KMS-11 (cell line): Measurements from ENCODE around the gene ENTR1.

Experiments
- H2AFZ ChIP-seq: fragments of 200-600 bp; sonication (generic); 2 replicates; pipeline ENCODE4 v1.6.1; 2016; ENCODE audit warnings: antibody characterized with exemption, mixed run types, low read depth
- H3K27ac ChIP-seq: fragments of 200-600 bp; sonication (generic); 2 replicates; pipeline ENCODE4 v1.6.1; 2016; ENCODE audit warnings: mild to moderate bottlenecking, mixed run types
- H3K27me3 ChIP-seq: fragments of 200-600 bp; sonication (generic); 2 replicates; pipeline ENCODE4 v1.6.1; 2017; ENCODE audit warnings: mild to moderate bottlenecking, low read depth, mixed run types, moderate library complexity; ENCODE audit not compliant: insufficient read depth
- H3K36me3 ChIP-seq: fragments of 200-600 bp; sonication (generic); 2 replicates; pipeline ENCODE4 v1.6.1; 2017; ENCODE audit warnings: mild to moderate bottlenecking, mixed run types; ENCODE audit not compliant: insufficient read depth
- H3K4me1 ChIP-seq: fragments of 200-600 bp; sonication (generic); 2 replicates; pipeline ENCODE4 v1.6.1; 2016; ENCODE audit warnings: mild to moderate bottlenecking, low read depth, mixed run types; ENCODE audit not compliant: poor library complexity, severe bottlenecking
- H3K4me2 ChIP-seq: fragments of 200-600 bp; sonication (generic); 2 replicates; pipeline ENCODE4 v1.7.0; 2016; ENCODE audit warnings: mild to moderate bottlenecking, mixed run types
- H3K4me3 ChIP-seq: fragments of 200-600 bp; sonication (generic); IDR thresholded peaks from 2 replicates; pipeline ENCODE4 v1.6.1; 2017; ENCODE audit warnings: low read depth, low read length, mixed read lengths; ENCODE audit not compliant: insufficient read depth
- H3K79me2 ChIP-seq: fragments of 200-600 bp; sonication (generic); 2 replicates; pipeline ENCODE4 v1.6.1; 2016; ENCODE audit warnings: low read depth, mixed run types; ENCODE audit not compliant: insufficient read depth
- H3K9ac ChIP-seq: fragments of 200-600 bp; sonication (generic); 2 replicates; pipeline ENCODE4 v1.6.1; 2016; ENCODE audit warnings: mild to moderate bottlenecking, mixed run types
- H4K20me1 ChIP-seq: fragments of 200-600 bp; sonication (generic); 2 replicates; pipeline ENCODE4 v1.6.1; 2016; ENCODE audit warnings: mild to moderate bottlenecking, mixed run types; ENCODE audit not compliant: insufficient read depth
- CTCF ChIP-seq: fragments of 200-600 bp; sonication (generic); conservative IDR thresholded peaks from 2 replicates; pipeline ENCODE4 v1.6.1; 2017; ENCODE audit warnings: low read depth, mild to moderate bottlenecking, antibody characterized with exemption, low read length, moderate library complexity, mixed read lengths

The ENTR1 gene

GRCh38 chr9:136419092-136419420 lies 8.6 kb upstream of the ENTR1 start:
- Histone ChIP-seq H3K4me2 (no peak overlapping the region), H3K9ac (no peak overlapping the region), H3K79me2 (no peaks in the 10 kb centered on the region), H3K27me3 (no peaks in the 10 kb centered on the region), H3K36me3 (peaks cover 4% of the 10 kb centered on the region; the same call in 1 of the 2 replicates), H3K4me3 (no peak overlapping the region), H3K4me1 (no peaks in the 10 kb centered on the region), H4K20me1 (no peaks in the 10 kb centered on the region), H3K27ac (no peak overlapping the region), H2AFZ (no peak overlapping the region)
- TF ChIP-seq CTCF, result no peak

- H2AFZ ChIP-seq, result no peak overlapping the region
- H3K4me1 ChIP-seq, result no peaks in the 10 kb centered on the region
- no peaks in the 10 kb centered on the region; the same call in 1 of the 2 replicates for H3K79me2 ChIP-seq
- no peak overlapping the region for H3K27ac ChIP-seq
- no peak overlapping the region for H3K4me3 ChIP-seq
- no peaks in the 10 kb centered on the region for H3K27me3 ChIP-seq
- no peaks in the 10 kb centered on the region for H4K20me1 ChIP-seq
- TF ChIP-seq CTCF, result no peak
- H3K9ac ChIP-seq, result no peak overlapping the region
- H3K36me3 ChIP-seq, result peaks cover 4% of the 10 kb centered on the region; the same call in 1 of the 2 replicates
- H3K4me2 ChIP-seq, result no peak overlapping the region
Measured at GRCh38 chr9:136418182-136419091, 8.0 kb upstream of the ENTR1 start.

GRCh38 chr9:136416914-136417313 lies 6.5 kb upstream of the ENTR1 start:
- Histone ChIP-seq H2AFZ (no peak overlapping the region), H3K4me1 (peaks cover 8% of the 10 kb centered on the region), H3K27me3 (no peaks in the 10 kb centered on the region), H4K20me1 (no peaks in the 10 kb centered on the region; the same call in 1 of the 2 replicates), H3K27ac (no peak overlapping the region), H3K36me3 (no peaks in the 10 kb centered on the region; the same call in 1 of the 2 replicates), H3K9ac (no peak overlapping the region), H3K79me2 (peaks cover 13% of the 10 kb centered on the region), H3K4me2 (no peak overlapping the region), H3K4me3 (no peak overlapping the region)
- no peak for TF ChIP-seq CTCF

- Histone ChIP-seq H3K4me1 (peaks cover 12% of the 10 kb centered on the region), H3K27ac (no peak overlapping the region), H4K20me1 (no peaks in the 10 kb centered on the region; the same call in 1 of the 2 replicates), H3K27me3 (no peaks in the 10 kb centered on the region), H3K79me2 (peaks cover 18% of the 10 kb centered on the region), H3K9ac (no peak overlapping the region), H2AFZ (no peak overlapping the region), H3K4me3 (no peak overlapping the region), H3K36me3 (no peaks in the 10 kb centered on the region; the same call in 1 of the 2 replicates), H3K4me2 (no peak overlapping the region)
- no peak for TF ChIP-seq CTCF
Measured at GRCh38 chr9:136416427-136416826, 6.0 kb upstream of the ENTR1 start.
